K562 (cell line): ENCODE data around the gene MKRN1. TPM values are rescaled to one million over a fixed set of nuclear protein-coding genes. Genes with fewer than 3 reads are reported as not detected.

Experiments
- CHD1 ChIP-seq: fragments of 200-600 bp; sonication (generic); IDR thresholded peaks from one replicate; pipeline ENCODE4 v1.6.1; 2012; ENCODE audit warnings: mild to moderate bottlenecking, moderate library complexity, low read length, inconsistent platforms
- CTBP1 ChIP-seq: fragments of 450-650 bp; IDR thresholded peaks from 2 replicates; pipeline ENCODE4 v1.6.1; 2016; ENCODE audit warnings: borderline replicate concordance
- DACH1 ChIP-seq: fragments of 450-650 bp; IDR thresholded peaks from 2 replicates; pipeline ENCODE4 v1.6.1; 2018; ENCODE audit not compliant: partially characterized antibody
- ESRRA ChIP-seq: fragments of 450-650 bp; IDR thresholded peaks from 2 replicates; pipeline ENCODE4 v1.6.1; 2014; ENCODE audit warnings: low read depth, mild to moderate bottlenecking, moderate library complexity, borderline replicate concordance
- HOXB6 ChIP-seq: fragments of 250-450 bp; sonication (Bioruptor Pico); IDR thresholded peaks from 2 replicates; pipeline ENCODE4 v1.5.1; 2022; ENCODE audit warnings: mild to moderate bottlenecking, borderline replicate concordance
- PCBP1 ChIP-seq: fragments of 200-400 bp; formaldehyde crosslinking; IDR thresholded peaks from 2 replicates; pipeline ENCODE4 v1.6.1; 2018; ENCODE audit warnings: mild to moderate bottlenecking, low read depth, low read length; ENCODE audit not compliant: poor library complexity, severe bottlenecking
- TAF7 ChIP-seq: fragments of 450-650 bp; IDR thresholded peaks from 2 replicates; pipeline ENCODE4 v1.6.1; 2016; ENCODE audit warnings: missing genetic modification characterization, missing compliant biosample characterization
- TCF7L2 ChIP-seq: fragments of 150-350 bp; IDR thresholded peaks from 2 replicates; pipeline ENCODE4 v1.6.1; 2016; ENCODE audit warnings: low read depth, mild to moderate bottlenecking, low read length, moderate library complexity
- TCFL5 ChIP-seq: fragments of 250-450 bp; sonication (Bioruptor Pico); conservative IDR thresholded peaks from 2 replicates; pipeline ENCODE4 v1.6.1; 2021; ENCODE audit warnings: mild to moderate bottlenecking, moderate library complexity, matching md5 sums
- YBX1 ChIP-seq: fragments of 450-650 bp; IDR thresholded peaks from 2 replicates; pipeline ENCODE4 v1.7.1; 2016; ENCODE audit warnings: mild to moderate bottlenecking
- ZNF316 ChIP-seq: fragments of 450-650 bp; IDR thresholded peaks from 2 replicates; pipeline ENCODE4 v1.6.1; 2016
- ZNF785 ChIP-seq: fragments of 250-450 bp; sonication (Bioruptor Pico); IDR thresholded peaks from 2 replicates; pipeline ENCODE4 v1.4.0; 2020; ENCODE audit warnings: mild to moderate bottlenecking
- polyA plus RNA-seq, 8 experiments: library from polyadenylated mRNA; depleted of rRNA in 4 of 8; stranded (reverse) in 5 of 8; unstranded in 3 of 8; fragments of >200 nt; fragmentation: Nextera tagmentation in 2 of 8; fragmentation: Illumina TruSeq in 1 of 8; extraction: Ambion mirVana in 2 of 8; extraction: Trizol in 1 of 8; gene quantifications; 2 replicates each; pipeline versions ENCODE4 v1.2.1 to v1.2.3, GENCODE V29; 2011 to 2014; ENCODE audit warnings: inconsistent platforms in 1 of 8, missing spikeins in 1 of 8
- total RNA-seq, 7 experiments: library from RNA; depleted of rRNA in 6 of 7; stranded (reverse); fragments of >200 nt in 6 of 7; fragmentation: Illumina TruSeq in 2 of 7; extraction: Trizol in 2 of 7; gene quantifications; 2 replicates each; pipeline versions ENCODE4 v1.2.1 to v1.2.3, GENCODE V29; 2011 to 2021; ENCODE audit warnings: low replicate concordance in 1 of 7
- TF ChIP-seq, protein P1 (sequence below): IDR thresholded peaks from 3 replicates; pipeline ENCODE4 v1.6.1; 2011; ENCODE audit warnings: borderline replicate concordance, mild to moderate bottlenecking, moderate library complexity; ENCODE audit not compliant: insufficient read length; ENCODE audit errors: extremely low read depth
- TF ChIP-seq, protein P2 (sequence below): sonication (generic); formaldehyde crosslinking; IDR thresholded peaks from 2 replicates; pipeline ENCODE4 v1.8.1; 2022; ENCODE audit warnings: missing genetic modification reagents
- TF ChIP-seq, protein P3 (sequence below): fragments of 250-450 bp; sonication (Bioruptor Pico); IDR thresholded peaks from 2 replicates; pipeline ENCODE4 v1.5.0; 2020; ENCODE audit warnings: mild to moderate bottlenecking
- TF ChIP-seq, protein P4 (sequence below): fragments of 200-800 bp; sonication (Bioruptor generic); IDR thresholded peaks from 2 replicates; pipeline ENCODE4 v1.6.1; 2017; ENCODE audit warnings: missing genetic modification characterization, missing compliant biosample characterization
- TF ChIP-seq, protein P5 (sequence below): fragments of 450-650 bp; IDR thresholded peaks from 2 replicates; pipeline ENCODE4 v1.6.1; 2017; ENCODE audit warnings: antibody characterized with exemption, mild to moderate bottlenecking

The MKRN1 gene
- total and polyA plus RNA-seq, 9 of the 15 experiments (the other 6 are each of a cell fraction or from before 2014, with no cell fraction given), result 30.5 to 90.3 (median 76.0) TPM

DNA sequence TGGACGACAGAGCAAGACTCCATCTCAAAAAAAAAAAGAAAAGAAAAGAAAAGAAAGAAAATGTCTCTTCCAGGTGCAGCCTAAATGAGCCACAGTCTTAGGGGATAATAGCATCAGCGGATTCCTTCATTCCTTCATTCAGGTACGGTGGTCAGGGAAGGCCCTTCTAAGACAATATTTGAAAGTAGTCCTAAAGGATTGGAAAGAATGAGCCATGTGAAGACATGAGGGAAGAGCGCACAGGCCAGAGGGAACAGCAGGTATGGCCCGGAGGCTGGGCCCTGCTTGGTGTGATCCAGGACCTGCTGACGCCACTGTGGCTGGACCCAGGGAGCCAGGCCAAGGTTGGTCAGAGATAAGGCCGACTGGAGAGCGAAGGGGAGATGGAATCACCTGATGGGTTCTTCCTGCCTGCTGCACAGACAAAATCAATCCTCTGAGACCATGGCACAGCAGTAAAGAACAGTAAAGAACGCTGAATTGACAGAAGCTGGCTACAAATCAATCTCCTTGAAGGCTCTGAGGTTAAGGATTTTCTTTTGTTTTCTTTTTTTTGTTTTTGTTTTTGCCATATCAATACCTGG is 16.3 kb upstream of the MKRN1 start (continued):
- TF ChIP-seq ESRRA (0 out of 2 replicates have a peak, but pooled peaks have one; percentile 16), DACH1 (no peak), ZNF316 (peak; percentile 62; the same call in 1 of the 2 replicates), TCFL5 (no peak), CTBP1 (peak; percentile 74; the same call in 1 of the 2 replicates), PCBP1 (no peak), YBX1 (no peak), TCF7L2 (no peak), HOXB6 (CRISPR knock-in tag) (no peak), ZNF785 (CRISPR knock-in tag) (no peak), TAF7 (tag) (no peak), CHD1 (no peak)
- TF ChIP-seq, protein P1, sequence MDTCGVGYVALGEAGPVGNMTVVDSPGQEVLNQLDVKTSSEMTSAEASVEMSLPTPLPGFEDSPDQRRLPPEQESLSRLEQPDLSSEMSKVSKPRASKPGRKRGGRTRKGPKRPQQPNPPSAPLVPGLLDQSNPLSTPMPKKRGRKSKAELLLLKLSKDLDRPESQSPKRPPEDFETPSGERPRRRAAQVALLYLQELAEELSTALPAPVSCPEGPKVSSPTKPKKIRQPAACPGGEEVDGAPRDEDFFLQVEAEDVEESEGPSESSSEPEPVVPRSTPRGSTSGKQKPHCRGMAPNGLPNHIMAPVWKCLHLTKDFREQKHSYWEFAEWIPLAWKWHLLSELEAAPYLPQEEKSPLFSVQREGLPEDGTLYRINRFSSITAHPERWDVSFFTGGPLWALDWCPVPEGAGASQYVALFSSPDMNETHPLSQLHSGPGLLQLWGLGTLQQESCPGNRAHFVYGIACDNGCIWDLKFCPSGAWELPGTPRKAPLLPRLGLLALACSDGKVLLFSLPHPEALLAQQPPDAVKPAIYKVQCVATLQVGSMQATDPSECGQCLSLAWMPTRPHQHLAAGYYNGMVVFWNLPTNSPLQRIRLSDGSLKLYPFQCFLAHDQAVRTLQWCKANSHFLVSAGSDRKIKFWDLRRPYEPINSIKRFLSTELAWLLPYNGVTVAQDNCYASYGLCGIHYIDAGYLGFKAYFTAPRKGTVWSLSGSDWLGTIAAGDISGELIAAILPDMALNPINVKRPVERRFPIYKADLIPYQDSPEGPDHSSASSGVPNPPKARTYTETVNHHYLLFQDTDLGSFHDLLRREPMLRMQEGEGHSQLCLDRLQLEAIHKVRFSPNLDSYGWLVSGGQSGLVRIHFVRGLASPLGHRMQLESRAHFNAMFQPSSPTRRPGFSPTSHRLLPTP, result no peak
- TF ChIP-seq, protein P2, sequence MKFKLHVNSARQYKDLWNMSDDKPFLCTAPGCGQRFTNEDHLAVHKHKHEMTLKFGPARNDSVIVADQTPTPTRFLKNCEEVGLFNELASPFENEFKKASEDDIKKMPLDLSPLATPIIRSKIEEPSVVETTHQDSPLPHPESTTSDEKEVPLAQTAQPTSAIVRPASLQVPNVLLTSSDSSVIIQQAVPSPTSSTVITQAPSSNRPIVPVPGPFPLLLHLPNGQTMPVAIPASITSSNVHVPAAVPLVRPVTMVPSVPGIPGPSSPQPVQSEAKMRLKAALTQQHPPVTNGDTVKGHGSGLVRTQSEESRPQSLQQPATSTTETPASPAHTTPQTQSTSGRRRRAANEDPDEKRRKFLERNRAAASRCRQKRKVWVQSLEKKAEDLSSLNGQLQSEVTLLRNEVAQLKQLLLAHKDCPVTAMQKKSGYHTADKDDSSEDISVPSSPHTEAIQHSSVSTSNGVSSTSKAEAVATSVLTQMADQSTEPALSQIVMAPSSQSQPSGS, result no peak
- TF ChIP-seq, protein P3, sequence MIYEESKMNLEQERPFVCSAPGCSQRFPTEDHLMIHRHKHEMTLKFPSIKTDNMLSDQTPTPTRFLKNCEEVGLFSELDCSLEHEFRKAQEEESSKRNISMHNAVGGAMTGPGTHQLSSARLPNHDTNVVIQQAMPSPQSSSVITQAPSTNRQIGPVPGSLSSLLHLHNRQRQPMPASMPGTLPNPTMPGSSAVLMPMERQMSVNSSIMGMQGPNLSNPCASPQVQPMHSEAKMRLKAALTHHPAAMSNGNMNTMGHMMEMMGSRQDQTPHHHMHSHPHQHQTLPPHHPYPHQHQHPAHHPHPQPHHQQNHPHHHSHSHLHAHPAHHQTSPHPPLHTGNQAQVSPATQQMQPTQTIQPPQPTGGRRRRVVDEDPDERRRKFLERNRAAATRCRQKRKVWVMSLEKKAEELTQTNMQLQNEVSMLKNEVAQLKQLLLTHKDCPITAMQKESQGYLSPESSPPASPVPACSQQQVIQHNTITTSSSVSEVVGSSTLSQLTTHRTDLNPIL (CRISPR knock-in tag), result no peak
- TF ChIP-seq, protein P4, sequence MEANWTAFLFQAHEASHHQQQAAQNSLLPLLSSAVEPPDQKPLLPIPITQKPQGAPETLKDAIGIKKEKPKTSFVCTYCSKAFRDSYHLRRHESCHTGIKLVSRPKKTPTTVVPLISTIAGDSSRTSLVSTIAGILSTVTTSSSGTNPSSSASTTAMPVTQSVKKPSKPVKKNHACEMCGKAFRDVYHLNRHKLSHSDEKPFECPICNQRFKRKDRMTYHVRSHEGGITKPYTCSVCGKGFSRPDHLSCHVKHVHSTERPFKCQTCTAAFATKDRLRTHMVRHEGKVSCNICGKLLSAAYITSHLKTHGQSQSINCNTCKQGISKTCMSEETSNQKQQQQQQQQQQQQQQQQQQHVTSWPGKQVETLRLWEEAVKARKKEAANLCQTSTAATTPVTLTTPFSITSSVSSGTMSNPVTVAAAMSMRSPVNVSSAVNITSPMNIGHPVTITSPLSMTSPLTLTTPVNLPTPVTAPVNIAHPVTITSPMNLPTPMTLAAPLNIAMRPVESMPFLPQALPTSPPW (CRISPR knock-in tag), result no peak
- TF ChIP-seq, protein P5, sequence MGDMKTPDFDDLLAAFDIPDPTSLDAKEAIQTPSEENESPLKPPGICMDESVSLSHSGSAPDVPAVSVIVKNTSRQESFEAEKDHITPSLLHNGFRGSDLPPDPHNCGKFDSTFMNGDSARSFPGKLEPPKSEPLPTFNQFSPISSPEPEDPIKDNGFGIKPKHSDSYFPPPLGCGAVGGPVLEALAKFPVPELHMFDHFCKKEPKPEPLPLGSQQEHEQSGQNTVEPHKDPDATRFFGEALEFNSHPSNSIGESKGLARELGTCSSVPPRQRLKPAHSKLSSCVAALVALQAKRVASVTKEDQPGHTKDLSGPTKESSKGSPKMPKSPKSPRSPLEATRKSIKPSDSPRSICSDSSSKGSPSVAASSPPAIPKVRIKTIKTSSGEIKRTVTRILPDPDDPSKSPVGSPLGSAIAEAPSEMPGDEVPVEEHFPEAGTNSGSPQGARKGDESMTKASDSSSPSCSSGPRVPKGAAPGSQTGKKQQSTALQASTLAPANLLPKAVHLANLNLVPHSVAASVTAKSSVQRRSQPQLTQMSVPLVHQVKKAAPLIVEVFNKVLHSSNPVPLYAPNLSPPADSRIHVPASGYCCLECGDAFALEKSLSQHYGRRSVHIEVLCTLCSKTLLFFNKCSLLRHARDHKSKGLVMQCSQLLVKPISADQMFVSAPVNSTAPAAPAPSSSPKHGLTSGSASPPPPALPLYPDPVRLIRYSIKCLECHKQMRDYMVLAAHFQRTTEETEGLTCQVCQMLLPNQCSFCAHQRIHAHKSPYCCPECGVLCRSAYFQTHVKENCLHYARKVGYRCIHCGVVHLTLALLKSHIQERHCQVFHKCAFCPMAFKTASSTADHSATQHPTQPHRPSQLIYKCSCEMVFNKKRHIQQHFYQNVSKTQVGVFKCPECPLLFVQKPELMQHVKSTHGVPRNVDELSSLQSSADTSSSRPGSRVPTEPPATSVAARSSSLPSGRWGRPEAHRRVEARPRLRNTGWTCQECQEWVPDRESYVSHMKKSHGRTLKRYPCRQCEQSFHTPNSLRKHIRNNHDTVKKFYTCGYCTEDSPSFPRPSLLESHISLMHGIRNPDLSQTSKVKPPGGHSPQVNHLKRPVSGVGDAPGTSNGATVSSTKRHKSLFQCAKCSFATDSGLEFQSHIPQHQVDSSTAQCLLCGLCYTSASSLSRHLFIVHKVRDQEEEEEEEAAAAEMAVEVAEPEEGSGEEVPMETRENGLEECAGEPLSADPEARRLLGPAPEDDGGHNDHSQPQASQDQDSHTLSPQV, result no peak
